ENCODE results near the gene RPTOR.

The RPTOR gene

GRCh38 chr17:80892900-80893603 lies 348.4 kb downstream of the RPTOR start:
- Histone ChIP-seq H3K36me3 (ENCODE audit: control insufficient read depth, insufficient read depth, low read length) (peaks cover 4% of the 10 kb centered on the region), H3K27me3 (ENCODE audit: control insufficient read depth, insufficient read depth, low read length) (no peaks in the 10 kb centered on the region), H3K9ac (ENCODE audit: low read length) (no peak overlapping the region), H3K4me3 (ENCODE audit: low read length) (no peak overlapping the region), H3K4me1 (ENCODE audit: control insufficient read depth, insufficient read depth, low read length) (peaks cover 18% of the 10 kb centered on the region), H3K27ac (ENCODE audit: low read depth, low read length) (peak overlapping the region; percentile 39)

GRCh38 chr17:80893604-80894438 lies 349.2 kb downstream of the RPTOR start:
- Histone ChIP-seq H3K36me3 (ENCODE audit: control insufficient read depth, insufficient read depth, low read length) (peaks cover 2% of the 10 kb centered on the region), H3K4me3 (ENCODE audit: low read length) (no peak overlapping the region), H3K27ac (ENCODE audit: low read depth, low read length) (peak overlapping the region; percentile 39), H3K27me3 (ENCODE audit: control insufficient read depth, insufficient read depth, low read length) (no peaks in the 10 kb centered on the region), H3K4me1 (ENCODE audit: control insufficient read depth, insufficient read depth, low read length) (peaks cover 18% of the 10 kb centered on the region), H3K9ac (ENCODE audit: low read length) (no peak overlapping the region)

GRCh38 chr17:80894439-80894721 lies 349.7 kb downstream of the RPTOR start:
- Histone ChIP-seq H3K9ac (ENCODE audit: low read length) (no peak overlapping the region), H3K27ac (ENCODE audit: low read depth, low read length) (no peak overlapping the region), H3K36me3 (ENCODE audit: control insufficient read depth, insufficient read depth, low read length) (peaks cover 3% of the 10 kb centered on the region), H3K4me3 (ENCODE audit: low read length) (no peak overlapping the region), H3K4me1 (ENCODE audit: control insufficient read depth, insufficient read depth, low read length) (peaks cover 18% of the 10 kb centered on the region), H3K27me3 (ENCODE audit: control insufficient read depth, insufficient read depth, low read length) (no peaks in the 10 kb centered on the region)

- peaks cover 18% of the 10 kb centered on the region for H3K4me1 ChIP-seq (ENCODE audit: control insufficient read depth, insufficient read depth, low read length)
- no peak overlapping the region for H3K9ac ChIP-seq (ENCODE audit: low read length)
- no peak overlapping the region for H3K4me3 ChIP-seq (ENCODE audit: low read length)
- H3K27ac ChIP-seq (ENCODE audit: low read depth, low read length): no peak overlapping the region
- H3K27me3 ChIP-seq (ENCODE audit: control insufficient read depth, insufficient read depth, low read length): no peaks in the 10 kb centered on the region
- H3K36me3 ChIP-seq (ENCODE audit: control insufficient read depth, insufficient read depth, low read length): peaks cover 3% of the 10 kb centered on the region
Measured at GRCh38 chr17:80894726-80895125, 350.1 kb downstream of the RPTOR start.

- H3K4me3 ChIP-seq (ENCODE audit: low read length): no peak overlapping the region
- H3K9ac ChIP-seq (ENCODE audit: low read length): no peak overlapping the region
- H3K4me1 ChIP-seq (ENCODE audit: control insufficient read depth, insufficient read depth, low read length): peaks cover 18% of the 10 kb centered on the region
- H3K36me3 ChIP-seq (ENCODE audit: control insufficient read depth, insufficient read depth, low read length): peaks cover 3% of the 10 kb centered on the region
- no peaks in the 10 kb centered on the region for H3K27me3 ChIP-seq (ENCODE audit: control insufficient read depth, insufficient read depth, low read length)
- no peak overlapping the region for H3K27ac ChIP-seq (ENCODE audit: low read depth, low read length)
Measured at GRCh38 chr17:80895366-80895765, 350.7 kb downstream of the RPTOR start.

GRCh38 chr17:80898716-80899115 lies 354.1 kb downstream of the RPTOR start:
- H3K27me3 ChIP-seq (ENCODE audit: control insufficient read depth, insufficient read depth, low read length): no peaks in the 10 kb centered on the region
- H3K4me1 ChIP-seq (ENCODE audit: control insufficient read depth, insufficient read depth, low read length): no peaks in the 10 kb centered on the region
- H3K27ac ChIP-seq (ENCODE audit: low read depth, low read length): no peak overlapping the region
- peaks cover 3% of the 10 kb centered on the region for H3K36me3 ChIP-seq (ENCODE audit: control insufficient read depth, insufficient read depth, low read length)
- no peak overlapping the region for H3K4me3 ChIP-seq (ENCODE audit: low read length)
- no peak overlapping the region for H3K9ac ChIP-seq (ENCODE audit: low read length)

- H3K27me3 ChIP-seq (ENCODE audit: control insufficient read depth, insufficient read depth, low read length): no peaks in the 10 kb centered on the region
- no peak overlapping the region for H3K4me3 ChIP-seq (ENCODE audit: low read length)
- peaks cover 3% of the 10 kb centered on the region for H3K36me3 ChIP-seq (ENCODE audit: control insufficient read depth, insufficient read depth, low read length)
- no peak overlapping the region for H3K27ac ChIP-seq (ENCODE audit: low read depth, low read length)
- no peak overlapping the region for H3K9ac ChIP-seq (ENCODE audit: low read length)
- no peaks in the 10 kb centered on the region for H3K4me1 ChIP-seq (ENCODE audit: control insufficient read depth, insufficient read depth, low read length)
Measured at GRCh38 chr17:80899402-80900268, 355.0 kb downstream of the RPTOR start.

GRCh38 chr17:80901319-80901718 lies 356.7 kb downstream of the RPTOR start:
- Histone ChIP-seq H3K27ac (ENCODE audit: low read depth, low read length) (no peak overlapping the region), H3K9ac (ENCODE audit: low read length) (no peak overlapping the region), H3K27me3 (ENCODE audit: control insufficient read depth, insufficient read depth, low read length) (no peaks in the 10 kb centered on the region), H3K36me3 (ENCODE audit: control insufficient read depth, insufficient read depth, low read length) (peaks cover 3% of the 10 kb centered on the region), H3K4me3 (ENCODE audit: low read length) (no peak overlapping the region), H3K4me1 (ENCODE audit: control insufficient read depth, insufficient read depth, low read length) (no peaks in the 10 kb centered on the region)

GRCh38 chr17:80902197-80902962 lies 357.7 kb downstream of the RPTOR start:
- no peaks in the 10 kb centered on the region for H3K4me1 ChIP-seq (ENCODE audit: control insufficient read depth, insufficient read depth, low read length)
- H3K36me3 ChIP-seq (ENCODE audit: control insufficient read depth, insufficient read depth, low read length): peaks cover 5% of the 10 kb centered on the region
- H3K27me3 ChIP-seq (ENCODE audit: control insufficient read depth, insufficient read depth, low read length): no peaks in the 10 kb centered on the region
- H3K27ac ChIP-seq (ENCODE audit: low read depth, low read length): no peak overlapping the region
- H3K9ac ChIP-seq (ENCODE audit: low read length): no peak overlapping the region
- H3K4me3 ChIP-seq (ENCODE audit: low read length): no peak overlapping the region

GRCh38 chr17:80902963-80903611 lies 358.4 kb downstream of the RPTOR start:
- H3K9ac ChIP-seq (ENCODE audit: low read length): no peak overlapping the region
- H3K4me1 ChIP-seq (ENCODE audit: control insufficient read depth, insufficient read depth, low read length): no peaks in the 10 kb centered on the region
- H3K27ac ChIP-seq (ENCODE audit: low read depth, low read length): no peak overlapping the region
- peaks cover 5% of the 10 kb centered on the region for H3K36me3 ChIP-seq (ENCODE audit: control insufficient read depth, insufficient read depth, low read length)
- no peak overlapping the region for H3K4me3 ChIP-seq (ENCODE audit: low read length)
- no peaks in the 10 kb centered on the region for H3K27me3 ChIP-seq (ENCODE audit: control insufficient read depth, insufficient read depth, low read length)

GRCh38 chr17:80904036-80904753 lies 359.6 kb downstream of the RPTOR start:
- Histone ChIP-seq H3K36me3 (ENCODE audit: control insufficient read depth, insufficient read depth, low read length) (peaks cover 5% of the 10 kb centered on the region), H3K9ac (ENCODE audit: low read length) (no peak overlapping the region), H3K4me1 (ENCODE audit: control insufficient read depth, insufficient read depth, low read length) (no peaks in the 10 kb centered on the region), H3K4me3 (ENCODE audit: low read length) (no peak overlapping the region), H3K27ac (ENCODE audit: low read depth, low read length) (no peak overlapping the region), H3K27me3 (ENCODE audit: control insufficient read depth, insufficient read depth, low read length) (no peaks in the 10 kb centered on the region)

All from rectal smooth muscle tissue (tissue), 1 donor.